Measurements from ENCODE around the gene PIEZO2.
"Not testable (repeated sequence)": the region's sequence is repeated elsewhere in the genome, so short reads cannot be mapped to it uniquely, and the experiment has no call there.

Gene PIEZO2

GRCh38 chr18:11150271-11150615 lies 874 bp upstream of the PIEZO2 start:
- no peak for DNase-seq (ENCODE audit: low spot score)

- DNase-seq (ENCODE audit: low spot score): no peak
Observed at GRCh38 chr18:11148680-11149440, 509 bp downstream of the PIEZO2 start.

GRCh38 chr18:11147962-11148679 lies 1.2 kb downstream of the PIEZO2 start:
- DNase-seq (ENCODE audit: low spot score): no peak

- DNase-seq (ENCODE audit: low spot score): no peak
Observed at GRCh38 chr18:11147371-11147951, 1.9 kb downstream of the PIEZO2 start.

GRCh38 chr18:11146947-11147345 lies 2.4 kb downstream of the PIEZO2 start:
- DNase-seq (ENCODE audit: low spot score): no peak

GRCh38 chr18:11146238-11146946 lies 3.0 kb downstream of the PIEZO2 start:
- no peak for DNase-seq (ENCODE audit: low spot score)

- no peak for DNase-seq (ENCODE audit: low spot score)
Observed at GRCh38 chr18:11145413-11146191, 3.8 kb downstream of the PIEZO2 start.

- no peak for DNase-seq (ENCODE audit: low spot score)
Observed at GRCh38 chr18:11137400-11137799, 12.0 kb downstream of the PIEZO2 start.

- no peak for DNase-seq (ENCODE audit: low spot score)
Observed at GRCh38 chr18:11136241-11136640, 13.1 kb downstream of the PIEZO2 start.

- no peak for DNase-seq (ENCODE audit: low spot score)
Observed at GRCh38 chr18:11134940-11135339, 14.4 kb downstream of the PIEZO2 start.

GRCh38 chr18:11129059-11129458 lies 20.3 kb downstream of the PIEZO2 start:
- DNase-seq (ENCODE audit: low spot score): not testable (repeated sequence)

- DNase-seq (ENCODE audit: low spot score): no peak
Observed at GRCh38 chr18:11125492-11126315, 23.7 kb downstream of the PIEZO2 start.

GRCh38 chr18:11124054-11124453 lies 25.3 kb downstream of the PIEZO2 start:
- no peak for DNase-seq (ENCODE audit: low spot score)

- no peak for DNase-seq (ENCODE audit: low spot score)
Observed at GRCh38 chr18:11121443-11121849, 27.9 kb downstream of the PIEZO2 start.

- no peak for DNase-seq (ENCODE audit: low spot score)
Observed at GRCh38 chr18:11119959-11120587, 29.3 kb downstream of the PIEZO2 start.

GRCh38 chr18:11119550-11119949 lies 29.8 kb downstream of the PIEZO2 start:
- DNase-seq (ENCODE audit: low spot score): no peak

GRCh38 chr18:11118051-11118766 lies 31.2 kb downstream of the PIEZO2 start:
- DNase-seq (ENCODE audit: low spot score): no peak

- no peak for DNase-seq (ENCODE audit: low spot score)
Observed at GRCh38 chr18:11115276-11115675, 34.1 kb downstream of the PIEZO2 start.

- no peak for DNase-seq (ENCODE audit: low spot score)
Observed at GRCh38 chr18:11114653-11115052, 34.7 kb downstream of the PIEZO2 start.
